ENCODE measurements around the gene SKIC8.

Gene SKIC8

DNA sequence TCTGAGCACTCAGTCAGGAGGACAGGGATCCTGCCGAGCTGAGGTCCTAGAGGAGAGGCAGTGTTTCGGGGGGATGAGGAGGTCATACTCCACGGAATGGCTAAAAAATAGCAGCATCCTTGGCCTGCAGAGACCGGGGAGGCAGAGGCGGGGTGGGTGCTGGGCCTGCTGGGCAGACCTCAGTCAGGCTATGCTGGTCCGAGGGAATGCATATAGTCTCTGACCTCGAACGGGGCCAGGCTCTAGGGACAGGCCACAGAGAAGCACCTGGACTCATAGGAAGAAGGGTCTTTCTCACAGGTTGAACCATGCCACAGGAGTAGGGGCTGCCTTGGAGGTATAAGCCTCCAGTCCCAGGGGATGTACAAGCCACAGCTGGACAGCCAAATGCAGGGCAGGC is 14.0 kb upstream of the SKIC8 start:
- Histone ChIP-seq H3K4me1 (ENCODE audit: low read length) (peaks cover 26% of the 10 kb centered on the region), H3K27ac (ENCODE audit: low read length) (no peak overlapping the region), H3K4me2 (ENCODE audit: low read length) (no peak overlapping the region), H3K36me3 (replicated peaks; ENCODE audit: low read depth, low read length) (no peaks in the 10 kb centered on the region), H2AFZ (ENCODE audit: low read depth, low read length) (no peak overlapping the region), H3K9ac (ENCODE audit: low read length) (no peak overlapping the region), H3K4me3 (ENCODE audit: low read length) (no peak overlapping the region), H4K20me1 (ENCODE audit: insufficient read depth, low read length) (no peaks in the 10 kb centered on the region), H3K9me3 (ENCODE audit: insufficient read depth, low read length) (no peaks in the 10 kb centered on the region), H3K27me3 (ENCODE audit: low read depth, low read length) (no peaks in the 10 kb centered on the region), H3K79me2 (ENCODE audit: low read length) (no peaks in the 10 kb centered on the region)
- TF ChIP-seq EZH2phosphoT487 (IDR thresholded peaks at IDR 0.05; ENCODE audit: low read depth), result no peak
- TF ChIP-seq CTCF (IDR thresholded peaks at IDR 0.05; ENCODE audit: low read depth, low read length), result no peak

DNA sequence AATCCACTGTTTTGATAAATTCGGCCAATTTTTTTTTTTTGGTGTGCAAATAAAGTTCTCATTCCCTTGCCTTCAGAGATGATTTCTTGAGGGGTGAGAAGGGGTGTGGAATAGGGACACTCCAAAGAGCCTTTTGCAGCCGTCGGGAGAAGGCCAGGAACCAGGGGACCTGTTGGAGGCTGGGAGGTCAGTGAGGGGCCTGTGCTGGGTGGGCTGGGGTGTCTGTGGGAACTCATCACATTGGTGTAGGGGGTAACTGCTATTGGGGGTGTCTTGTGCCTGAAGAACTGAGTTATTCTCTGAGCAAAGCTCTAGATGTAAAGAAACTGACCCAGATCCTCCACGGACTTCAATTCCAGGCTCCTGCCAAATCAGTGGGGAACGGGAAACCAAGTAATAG is 13.5 kb upstream of the SKIC8 start:
- Histone ChIP-seq H3K4me3 (ENCODE audit: low read length) (no peak overlapping the region), H3K79me2 (ENCODE audit: low read length) (no peaks in the 10 kb centered on the region), H3K27ac (ENCODE audit: low read length) (no peak overlapping the region), H3K27me3 (ENCODE audit: low read depth, low read length) (no peaks in the 10 kb centered on the region), H3K4me2 (ENCODE audit: low read length) (no peak overlapping the region), H2AFZ (ENCODE audit: low read depth, low read length) (no peak overlapping the region), H3K4me1 (ENCODE audit: low read length) (peaks cover 31% of the 10 kb centered on the region), H3K9ac (ENCODE audit: low read length) (no peak overlapping the region), H3K36me3 (replicated peaks; ENCODE audit: low read depth, low read length) (no peaks in the 10 kb centered on the region), H3K9me3 (ENCODE audit: insufficient read depth, low read length) (no peaks in the 10 kb centered on the region), H4K20me1 (ENCODE audit: insufficient read depth, low read length) (no peaks in the 10 kb centered on the region)
- TF ChIP-seq CTCF (IDR thresholded peaks at IDR 0.05; ENCODE audit: low read depth, low read length), result no peak
- no peak for TF ChIP-seq EZH2phosphoT487 (IDR thresholded peaks at IDR 0.05; ENCODE audit: low read depth)

DNA sequence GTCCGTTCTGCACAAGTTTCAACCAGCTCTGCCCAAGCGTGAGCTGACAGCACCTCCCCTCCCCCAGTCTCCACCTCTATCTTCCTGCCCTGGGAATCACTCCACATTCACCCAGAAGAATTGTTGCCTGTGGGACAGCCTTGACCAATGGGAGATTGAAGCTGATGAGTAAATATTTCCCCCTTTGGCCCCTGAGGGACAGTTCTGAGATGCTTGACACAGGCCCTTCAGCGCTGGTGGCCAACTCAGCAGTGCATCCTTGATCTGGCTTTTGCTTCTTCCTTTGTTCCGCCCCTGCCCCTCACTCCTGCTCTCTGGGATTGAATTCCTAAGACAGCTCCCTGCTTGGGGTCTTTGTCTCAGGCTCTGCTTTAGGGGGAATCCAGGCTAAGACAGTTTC is 13.1 kb upstream of the SKIC8 start:
- Histone ChIP-seq H3K79me2 (ENCODE audit: low read length) (no peaks in the 10 kb centered on the region), H3K9me3 (ENCODE audit: insufficient read depth, low read length) (no peaks in the 10 kb centered on the region), H2AFZ (ENCODE audit: low read depth, low read length) (no peak overlapping the region), H3K27ac (ENCODE audit: low read length) (no peak overlapping the region), H3K27me3 (ENCODE audit: low read depth, low read length) (no peaks in the 10 kb centered on the region), H3K9ac (ENCODE audit: low read length) (no peak overlapping the region), H3K4me1 (ENCODE audit: low read length) (peaks cover 32% of the 10 kb centered on the region), H4K20me1 (ENCODE audit: insufficient read depth, low read length) (no peaks in the 10 kb centered on the region), H3K4me2 (ENCODE audit: low read length) (no peak overlapping the region), H3K36me3 (replicated peaks; ENCODE audit: low read depth, low read length) (no peaks in the 10 kb centered on the region), H3K4me3 (ENCODE audit: low read length) (no peak overlapping the region)
- TF ChIP-seq EZH2phosphoT487 (IDR thresholded peaks at IDR 0.05; ENCODE audit: low read depth) (no peak), CTCF (IDR thresholded peaks at IDR 0.05; ENCODE audit: low read depth, low read length) (no peak)

GRCh38 chr15:78311292-78311691 is 11.9 kb upstream of the SKIC8 start:
- 0 out of 2 replicates have a peak overlapping the region, but pooled peaks have one; percentile 34 for H2AFZ ChIP-seq (ENCODE audit: low read depth, low read length)
- H3K9ac ChIP-seq (ENCODE audit: low read length), result no peak overlapping the region
- H3K4me3 ChIP-seq (ENCODE audit: low read length), result no peak overlapping the region
- no peaks in the 10 kb centered on the region for H3K9me3 ChIP-seq (ENCODE audit: insufficient read depth, low read length)
- TF ChIP-seq EZH2phosphoT487 (IDR thresholded peaks at IDR 0.05; ENCODE audit: low read depth) (no peak), CTCF (IDR thresholded peaks at IDR 0.05; ENCODE audit: low read depth, low read length) (no peak)
- H4K20me1 ChIP-seq (ENCODE audit: insufficient read depth, low read length), result no peaks in the 10 kb centered on the region
- H3K4me1 ChIP-seq (ENCODE audit: low read length), result peaks cover 20% of the 10 kb centered on the region
- H3K36me3 ChIP-seq (replicated peaks; ENCODE audit: low read depth, low read length), result no peaks in the 10 kb centered on the region
- H3K27me3 ChIP-seq (ENCODE audit: low read depth, low read length), result no peaks in the 10 kb centered on the region
- H3K27ac ChIP-seq (ENCODE audit: low read length), result no peak overlapping the region
- no peaks in the 10 kb centered on the region for H3K79me2 ChIP-seq (ENCODE audit: low read length)
- H3K4me2 ChIP-seq (ENCODE audit: low read length), result no peak overlapping the region

Measured in OCI-LY3 (cell line).